GM12878 (cell line): ENCODE data around the gene CRYAB. TPM values are rescaled to one million over a fixed set of nuclear protein-coding genes. Genes with fewer than 3 reads are reported as not detected.

Experiments used
- ATAC-seq: fragments of 200-7000 bp; cut with Tn5 transposase; 3 replicates; pipeline ENCODE4 v1.9.1; 2020; ENCODE audit warnings: mild to moderate bottlenecking, moderate library complexity
- BruUV-seq: library from RNA; stranded (reverse); fragments of 400-500 nt; replicated peaks from 2 replicates; lab custom pipeline; 2021; lab: Mats Ljungman, UMichigan
- CTCF ChIA-PET: fragments of 300-600 bp; sonication (Branson Sonifier 250); formaldehyde crosslinking; extraction: SDS; loops from one replicate; lab custom pipeline; 2021; ENCODE audit warnings: inconsistent platforms; lab: Yijun Ruan, JAX
- POLR2A ChIA-PET: fragments of 350-600 bp; formaldehyde crosslinking; extraction: SDS; loops from one replicate; lab custom pipeline; 2021; ENCODE audit warnings: inconsistent platforms; lab: Charles Lee
- RAD21 ChIA-PET: fragments of 300-600 bp; sonication (Branson Sonifier 250); formaldehyde crosslinking; loops from one replicate; lab custom pipeline; 2023; ENCODE audit warnings: antibody characterized with exemption; ENCODE audit not compliant: unreplicated experiment; lab: Charles Lee
- SMC1A ChIA-PET: fragments of 300-600 bp; sonication (Branson Sonifier 250); formaldehyde crosslinking; loops from one replicate; lab custom pipeline; 2023; ENCODE audit not compliant: unreplicated experiment, uncharacterized antibody; lab: Charles Lee
- DNase-seq: peaks from one replicate; pipeline ENCODE4 v3.0.0-alpha.2; 2011; ENCODE audit warnings: low read depth, low spot score
- FAIRE-seq: peaks from 3 replicates; lab custom pipeline; 2011; peaks lifted over from hg19 to GRCh38; lab: Jason Lieb, UNC
- H2AFZ ChIP-seq: 2 replicates; pipeline ENCODE4 v1.6.0; 2011; ENCODE audit warnings: low read depth, low read length, control low read depth; ENCODE audit not compliant: control insufficient read depth
- H3K27ac ChIP-seq: 2 replicates; pipeline ENCODE4 v1.5.1; 2011; ENCODE audit warnings: control low read depth; ENCODE audit not compliant: control insufficient read depth, insufficient read depth
- H3K27me3 ChIP-seq, 2 experiments: replicated peaks in 1 of 2; 2 replicates each; pipeline versions ENCODE4 v1.6.0 to v1.6.1; 2011; ENCODE audit warnings: low read length in 1 of 2; ENCODE audit not compliant: control insufficient read depth in 2 of 2, insufficient read depth in 2 of 2
- H3K36me3 ChIP-seq, 2 experiments: 2 replicates each; pipeline ENCODE4 v1.5.1; 2011; ENCODE audit warnings: low read length in 1 of 2; ENCODE audit not compliant: control insufficient read depth in 2 of 2, insufficient read depth in 2 of 2
- H3K4me1 ChIP-seq: 2 replicates; pipeline ENCODE4 v1.6.1; 2011; ENCODE audit warnings: mild to moderate bottlenecking, low read length, moderate library complexity, mixed read lengths; ENCODE audit not compliant: control insufficient read depth, insufficient read depth
- H3K4me2 ChIP-seq: 2 replicates; pipeline ENCODE4 v1.6.0; 2011; ENCODE audit warnings: control low read depth; ENCODE audit not compliant: control insufficient read depth, insufficient read depth
- H3K4me3 ChIP-seq: fragments of 200-600 bp; sonication (generic); 2 replicates; pipeline ENCODE4 v1.5.1; 2016
- H3K79me2 ChIP-seq: 2 replicates; pipeline ENCODE4 v1.6.0; 2011; ENCODE audit warnings: low read length; ENCODE audit not compliant: control insufficient read depth, insufficient read depth
- H3K9ac ChIP-seq: 2 replicates; pipeline ENCODE4 v1.8.0; 2011; ENCODE audit warnings: low read length, control low read depth, mixed read lengths; ENCODE audit not compliant: control insufficient read depth, insufficient read depth
- H3K9me3 ChIP-seq: replicated peaks from 3 replicates; pipeline ENCODE4 v1.5.1; 2011; ENCODE audit warnings: mild to moderate bottlenecking, low read length; ENCODE audit not compliant: control insufficient read depth, insufficient read depth
- H4K20me1 ChIP-seq: 2 replicates; pipeline ENCODE4 v1.6.0; 2011; ENCODE audit not compliant: control insufficient read depth, insufficient read depth
- BACH1 ChIP-seq: fragments of 450-650 bp; IDR thresholded peaks from 2 replicates; pipeline ENCODE4 v1.6.1; 2017; ENCODE audit warnings: mild to moderate bottlenecking, borderline replicate concordance
- BMI1 ChIP-seq: fragments of 450-650 bp; IDR thresholded peaks from 2 replicates; pipeline ENCODE4 v1.6.1; 2016; ENCODE audit warnings: mild to moderate bottlenecking, moderate library complexity, borderline replicate concordance
- CBX5 ChIP-seq: sonication (generic); IDR thresholded peaks from 2 replicates; pipeline ENCODE4 v1.6.1; 2016; ENCODE audit warnings: low read depth, moderate library complexity, mild to moderate bottlenecking, inconsistent platforms
- CHD2 ChIP-seq: IDR thresholded peaks from 2 replicates; pipeline ENCODE4 v1.6.1; 2011; ENCODE audit warnings: low read depth, low read length, improper control_type of control experiment, borderline replicate concordance
- CREM ChIP-seq: IDR thresholded peaks from 2 replicates; pipeline ENCODE4 v1.6.1; 2014; ENCODE audit warnings: antibody characterized with exemption, low read depth
- ELK1 ChIP-seq: IDR thresholded peaks from 2 replicates; pipeline ENCODE4 v1.6.1; 2012; ENCODE audit warnings: low read depth, low read length, improper control_type of control experiment
- EP300 ChIP-seq, 2 experiments: fragments of 150-350 bp in 1 of 2; IDR thresholded peaks; 2 replicates each; pipeline ENCODE4 v1.6.1; 2011 to 2012; ENCODE audit warnings: low read depth in 2 of 2, low read length in 2 of 2, borderline replicate concordance in 1 of 2, improper control_type of control experiment in 1 of 2, inconsistent platforms in 1 of 2; ENCODE audit not compliant: control insufficient read depth in 1 of 2
- FOXK2 ChIP-seq: fragments of 450-650 bp; IDR thresholded peaks from 2 replicates; pipeline ENCODE4 v1.6.1; 2017; ENCODE audit warnings: mild to moderate bottlenecking, moderate library complexity
- NBN ChIP-seq: fragments of 450-650 bp; IDR thresholded peaks from 2 replicates; pipeline ENCODE4 v1.6.1; 2016
- NFYA ChIP-seq: IDR thresholded peaks from 2 replicates; pipeline ENCODE4 v1.6.1; 2011; ENCODE audit warnings: low read depth, mild to moderate bottlenecking, low read length, improper control_type of control experiment, borderline replicate concordance
- PBX3 ChIP-seq: IDR thresholded peaks from 2 replicates; pipeline ENCODE4 v1.6.1; 2011; ENCODE audit warnings: mild to moderate bottlenecking, low read depth, low read length, moderate library complexity; ENCODE audit not compliant: insufficient replicate concordance
- SIN3A ChIP-seq: IDR thresholded peaks from 2 replicates; pipeline ENCODE4 v1.6.1; 2012; ENCODE audit warnings: low read depth, low read length, improper control_type of control experiment
- STAT1 ChIP-seq: fragments of 450-650 bp; conservative IDR thresholded peaks from 2 replicates; pipeline ENCODE4 v1.6.1; 2014; ENCODE audit warnings: antibody characterized with exemption, mild to moderate bottlenecking
- ZZZ3 ChIP-seq: IDR thresholded peaks from 2 replicates; pipeline ENCODE4 v1.6.1; 2011; ENCODE audit warnings: low read depth; ENCODE audit not compliant: control insufficient read depth, insufficient read length
- WGBS: methylation state at CpG from one replicate; pipeline ENCODE4 v1.1.6; 2016; ENCODE audit warnings: low lambda C conversion rate; ENCODE audit not compliant: insufficient replicate concordance, insufficient coverage; ENCODE audit errors: missing lambda C conversion rate; 5-methylcytosine and 5-hydroxymethylcytosine counted together
- in situ Hi-C: fragments of 300-500 bp; cut with MboI; formaldehyde crosslinking; loops from 9 replicates; pipeline ENCODE4 v1.14.3; 2018; ENCODE audit warnings: mixed read lengths
- intact Hi-C: fragments of 100-400 bp; cut with micrococcal nuclease; formaldehyde crosslinking; loops from one replicate; pipeline ENCODE4 v1.14.2; 2022; ENCODE audit not compliant: unreplicated experiment
- polyA plus RNA-seq, 11 experiments: library from polyadenylated mRNA; depleted of rRNA in 4 of 11; unstranded in 6 of 11; stranded (reverse) in 5 of 11; fragments of >200 nt; fragmentation: Nextera tagmentation in 4 of 11; fragmentation: Illumina TruSeq in 1 of 11; extraction: Ambion mirVana in 4 of 11; extraction: Trizol in 1 of 11; gene quantifications; 1 replicate in 1 of 11; 2 replicates in 10 of 11; pipeline versions ENCODE4 v1.2.1 to v1.2.3, GENCODE V29; 2011 to 2016; ENCODE audit warnings: inconsistent platforms in 2 of 11, missing spikeins in 2 of 11, low read depth in 1 of 11
- total RNA-seq, 4 experiments: library from RNA; depleted of rRNA in 3 of 4; stranded (reverse); fragments of >200 nt in 3 of 4; fragmentation: Illumina TruSeq in 1 of 4; extraction: Trizol in 1 of 4; gene quantifications; 2 replicates each; pipeline versions ENCODE4 v1.2.1 to v1.2.3, GENCODE V29; 2013 to 2021

The CRYAB gene
- total and polyA plus RNA-seq, 10 of the 15 experiments (the other 5 are each of a cell fraction or from before 2014, with no cell fraction given) = 0.72 to 1.0 TPM; not detected in 8

- Histone ChIP-seq H3K27me3 (no peaks in the 10 kb centered on the region; a peak in 2 of 4 replicates), H2AFZ (no peak overlapping the region), H3K4me2 (no peak overlapping the region), H3K9ac (no peak overlapping the region), H3K9me3 (no peaks in the 10 kb centered on the region), H3K4me1 (no peaks in the 10 kb centered on the region), H3K79me2 (no peaks in the 10 kb centered on the region), H3K27ac (no peak overlapping the region), H4K20me1 (no peaks in the 10 kb centered on the region), H3K4me3 (no peak overlapping the region), H3K36me3 (no peaks in the 10 kb centered on the region)
- in situ Hi-C loops (no loop called here), intact Hi-C loops (no loop called here)
- POLR2A ChIA-PET = no interaction called here
- FAIRE-seq = no peak
- ATAC-seq = no peak
- SMC1A ChIA-PET = no interaction called here
- WGBS = 70% methylated on average over 5 of the region's 5 CpGs
- RAD21 ChIA-PET = no interaction called here
- DNase-seq = no peak
- BruUV-seq = no TSS peak
- no peak for TF ChIP-seq SIN3A
- no peak for TF ChIP-seq BMI1
- no peak for TF ChIP-seq CREM
- CTCF ChIA-PET = no interaction called here
Observed at GRCh38 chr11:111909378-111909777, 2.2 kb downstream of the CRYAB start.

GRCh38 chr11:111908639-111909305, 2.8 kb downstream of the CRYAB start:
- Histone ChIP-seq H3K79me2 (no peaks in the 10 kb centered on the region), H3K4me3 (no peak overlapping the region), H3K9ac (no peak overlapping the region), H3K27ac (no peak overlapping the region), H3K4me2 (no peak overlapping the region), H3K36me3 (no peaks in the 10 kb centered on the region), H3K27me3 (no peaks in the 10 kb centered on the region; a peak in 2 of 4 replicates), H2AFZ (no peak overlapping the region), H3K4me1 (no peaks in the 10 kb centered on the region), H3K9me3 (no peaks in the 10 kb centered on the region), H4K20me1 (no peaks in the 10 kb centered on the region)
- ChIA-PET POLR2A (no interaction called here), RAD21 (no interaction called here), SMC1A (no interaction called here), CTCF (interaction anchor here (1.1 kb wide), 1 partner anchor 23 kb away, joined by 3 read pairs; no protein-coding TSS in a partner anchor)
- in situ Hi-C loops = no loop called here
- DNase-seq = no peak
- intact Hi-C loops = no loop called here
- WGBS = 57% methylated on average over 5 of the region's 5 CpGs
- no peak for ATAC-seq
- BruUV-seq = no TSS peak
- no peak for FAIRE-seq
- TF ChIP-seq CBX5 (no peak), EP300 (IDR thresholded peaks at IDR 0.05; ENCODE audit: borderline replicate concordance in 1 of 2, control insufficient read depth in 1 of 2, low read depth in 2 of 2, low read length in 2 of 2) (no peak), FOXK2 (no peak), CREM (no peak), PBX3 (no peak), ZZZ3 (no peak), STAT1 (no peak), CHD2 (no peak), ELK1 (no peak), NBN (no peak), BACH1 (no peak), NFYA (no peak)
